AG09309 (cell line): ENCODE data around the gene CAMKK2.

ENCODE experiments used
- DNase-seq: peaks from one replicate; pipeline ENCODE4 v3.0.0-alpha.2; 2010; ENCODE audit warnings: low read depth
- H3K4me3 ChIP-seq: 2 replicates; pipeline ENCODE4 v1.5.1; 2011; ENCODE audit warnings: mild to moderate bottlenecking, low read depth, low read length, moderate library complexity; ENCODE audit not compliant: control insufficient read depth
- CTCF ChIP-seq: IDR thresholded peaks from 2 replicates; pipeline ENCODE4 v1.5.1; 2011; ENCODE audit warnings: mild to moderate bottlenecking, low read depth, low read length, inconsistent platforms; ENCODE audit not compliant: insufficient read depth, control insufficient read depth; ENCODE audit errors: missing control alignments

The CAMKK2 gene

GRCh38 chr12:121296618-121297434 is at the start of gene CAMKK2:
TSS of gene CAMKK2 (minus strand) at chr12:121296709. CDS start at chr12:121274526, 22,183 bp downstream.
- peak; percentile 3 for DNase-seq
- TF ChIP-seq CTCF: peak; percentile 6
- peak within 1 kb of the TSS; percentile 77 for H3K4me3 ChIP-seq

- DNase-seq: no peak
- H3K4me3 ChIP-seq: no peak overlapping the region
- no peak for TF ChIP-seq CTCF
Measured at GRCh38 chr12:121345151-121345815, 48.8 kb upstream of the CAMKK2 start.

- DNase-seq: no peak
- no peak for TF ChIP-seq CTCF
Measured at GRCh38 chr12:121344506-121344905, 48.0 kb upstream of the CAMKK2 start.

GRCh38 chr12:121337416-121337815 is 40.9 kb upstream of the CAMKK2 start:
- DNase-seq: no peak
- no peak overlapping the region for H3K4me3 ChIP-seq

More at GRCh38 chr12:121344506-121344905, 48.0 kb upstream of the CAMKK2 start:
- H3K4me3 ChIP-seq: no peak overlapping the region

GRCh38 chr12:121334513-121335343 is 38.2 kb upstream of the CAMKK2 start:
- DNase-seq: peak; percentile 47
- H3K4me3 ChIP-seq: no peak overlapping the region
- TF ChIP-seq CTCF: peak; percentile 84

More at GRCh38 chr12:121337416-121337815, 40.9 kb upstream of the CAMKK2 start:
- TF ChIP-seq CTCF: no peak

- H3K4me3 ChIP-seq: no peak overlapping the region
- DNase-seq: no peak
- TF ChIP-seq CTCF: no peak
Measured at GRCh38 chr12:121333747-121334146, 37.2 kb upstream of the CAMKK2 start.
